Tibial nerve (tissue), 4 donors: Measurements from ENCODE around the gene PHTF2.

Source experiments
- CTCF ChIP-seq, 5 experiments: fragments of 200-600 bp in 3 of 5; fragments of 450-650 bp in 2 of 5; sonication (generic) in 3 of 5; IDR thresholded peaks; one replicate each; pipeline ENCODE4 v1.5.1; 2016 to 2019; ENCODE audit warnings: antibody characterized with exemption in 5 of 5, mild to moderate bottlenecking in 3 of 5, moderate library complexity in 2 of 5
- EP300 ChIP-seq, 2 donors: sonication (generic); formaldehyde crosslinking; IDR thresholded peaks; one replicate each; pipeline ENCODE4 v1.6.1; 2017; ENCODE audit warnings: antibody characterized with exemption in 2 of 2, mild to moderate bottlenecking in 1 of 2
- POLR2A ChIP-seq, 2 donors: fragments of 450-650 bp; IDR thresholded peaks; one replicate each; pipeline ENCODE4 v1.6.1; 2017; ENCODE audit warnings: antibody characterized with exemption in 2 of 2, mild to moderate bottlenecking in 2 of 2, moderate library complexity in 2 of 2

GRCh38 chr7:77950548-77950947, 152.0 kb downstream of the PHTF2 start:
- TF ChIP-seq CTCF (IDR thresholded peaks at IDR 0.05) (no peak), POLR2A (IDR thresholded peaks at IDR 0.05) (no peak), EP300 (IDR thresholded peaks at IDR 0.05) (no peak)
